K562 (cell line): ENCODE measurements around the gene GUK1. TPM values are rescaled to one million over a fixed set of nuclear protein-coding genes. Genes with fewer than 3 reads are reported as not detected.

ENCODE experiments used
- ATAC-seq: fragments of 200-7000 bp; cut with Tn5 transposase; 3 replicates; pipeline ENCODE4 v1.9.1; 2020; ENCODE audit warnings: moderate library complexity
- BruUV-seq: library from RNA; stranded (reverse); fragments of 400-500 nt; replicated peaks from 2 replicates; lab custom pipeline; 2021; lab: Mats Ljungman, UMichigan
- CTCF ChIA-PET: fragments of 300-600 bp; formaldehyde crosslinking; extraction: SDS; loops from one replicate; lab custom pipeline; 2021; ENCODE audit warnings: low intra/inter-chr PET ratio; lab: Yijun Ruan, JAX
- POLR2A ChIA-PET: fragments of 300-600, 350-650 bp; sonication (Branson Sonifier 250); formaldehyde crosslinking; extraction: SDS; loops from one replicate; lab custom pipeline; 2021; ENCODE audit warnings: antibody characterized with exemption, inconsistent platforms; lab: Yijun Ruan, JAX
- DNase-seq, 4 experiments: peaks; one replicate each; pipeline versions ENCODE4 v3.0.0 to v3.0.0-alpha.2; 2011 to 2018; ENCODE audit warnings: low spot score in 3 of 4, mixed read lengths in 3 of 4; ENCODE audit errors: extremely low read depth in 1 of 4
- FAIRE-seq: peaks from 2 replicates; lab custom pipeline; 2011; peaks lifted over from hg19 to GRCh38; lab: Jason Lieb, UNC
- H2AFZ ChIP-seq: 2 replicates; pipeline ENCODE4 v1.6.0; 2011; ENCODE audit warnings: low read depth, low read length, control low read depth, inconsistent platforms
- H3K27ac ChIP-seq: fragments of 200-600 bp; 3 replicates; pipeline ENCODE4 v1.8.0; 2011; ENCODE audit warnings: low read depth, mild to moderate bottlenecking, control low read depth, inconsistent platforms, low read length, moderate library complexity, mixed read lengths; ENCODE audit errors: extremely low read depth
- H3K27me3 ChIP-seq, 2 experiments: fragments of 300-600 bp in 1 of 2; 2 replicates in 1 of 2; 3 replicates in 1 of 2; pipeline versions ENCODE4 v1.6.0 to v1.8.0; 2011; ENCODE audit warnings: inconsistent platforms in 2 of 2, low read length in 2 of 2, mild to moderate bottlenecking in 1 of 2, mixed read lengths in 1 of 2, moderate library complexity in 1 of 2; ENCODE audit not compliant: control insufficient read depth in 2 of 2, insufficient read depth in 2 of 2
- H3K36me3 ChIP-seq: fragments of 300-600 bp; 3 replicates; pipeline ENCODE4 v1.8.0; 2011; ENCODE audit warnings: mild to moderate bottlenecking, low read length, inconsistent platforms; ENCODE audit not compliant: control insufficient read depth, insufficient read depth
- H3K4me1 ChIP-seq, 2 experiments: fragments of 200-600 bp in 1 of 2; replicated peaks in 1 of 2; 2 replicates in 1 of 2; 3 replicates in 1 of 2; pipeline versions ENCODE4 v1.5.1 to v1.8.0; 2011; ENCODE audit warnings: inconsistent platforms in 2 of 2, low read length in 2 of 2, mild to moderate bottlenecking in 1 of 2, mixed read lengths in 1 of 2, moderate library complexity in 1 of 2; ENCODE audit not compliant: control insufficient read depth in 2 of 2, insufficient read depth in 2 of 2
- H3K4me2 ChIP-seq: 2 replicates; pipeline ENCODE4 v1.6.1; 2011; ENCODE audit warnings: low read length, control low read depth, inconsistent platforms, mixed read lengths; ENCODE audit not compliant: insufficient read depth
- H3K4me3 ChIP-seq: fragments of 200-600 bp; sonication (generic), shearing (Covaris generic); 2 replicates; pipeline ENCODE4 v1.5.1; 2016; ENCODE audit warnings: control low read depth, inconsistent platforms
- H3K79me2 ChIP-seq: fragments of 200-600 bp; 3 replicates; pipeline ENCODE4 v1.8.0; 2011; ENCODE audit warnings: low read length, inconsistent platforms; ENCODE audit not compliant: control insufficient read depth, insufficient read depth
- H3K9ac ChIP-seq, 2 experiments: 2 replicates each; pipeline versions ENCODE4 v1.6.0 to v1.6.1; 2011; ENCODE audit warnings: low read depth in 2 of 2, low read length in 2 of 2, control low read depth in 1 of 2, inconsistent platforms in 1 of 2, mild to moderate bottlenecking in 1 of 2, mixed read lengths in 1 of 2; ENCODE audit not compliant: insufficient read depth in 1 of 2
- H3K9me1 ChIP-seq: one replicate; pipeline ENCODE4 v1.6.0; 2011; ENCODE audit warnings: inconsistent platforms, mild to moderate bottlenecking, low read length, moderate library complexity; ENCODE audit not compliant: control insufficient read depth, insufficient read depth
- H3K9me3 ChIP-seq: replicated peaks from 2 replicates; pipeline ENCODE4 v1.5.1; 2011; ENCODE audit warnings: low read depth, low read length, inconsistent platforms; ENCODE audit not compliant: control insufficient read depth, insufficient read depth
- H4K20me1 ChIP-seq: replicated peaks from 2 replicates; pipeline ENCODE4 v1.6.1; 2011; ENCODE audit warnings: low read length, inconsistent platforms, mixed read lengths; ENCODE audit not compliant: control insufficient read depth, insufficient read depth
- HMBOX1 ChIP-seq: sonication (generic); IDR thresholded peaks from 2 replicates; pipeline ENCODE4 v1.6.1; 2016
- NFRKB ChIP-seq: fragments of 450-650 bp; IDR thresholded peaks from 2 replicates; pipeline ENCODE4 v1.6.1; 2016; ENCODE audit warnings: low read depth
- NR2C1 ChIP-seq, 2 experiments: fragments of 450-650 bp; IDR thresholded peaks; 2 replicates each; pipeline ENCODE4 v1.6.1; 2017; ENCODE audit warnings: mild to moderate bottlenecking in 2 of 2, antibody characterized with exemption in 1 of 2, inconsistent platforms in 1 of 2, missing compliant biosample characterization in 1 of 2, missing genetic modification characterization in 1 of 2
- PCBP1 ChIP-seq: fragments of 200-400 bp; formaldehyde crosslinking; IDR thresholded peaks from 2 replicates; pipeline ENCODE4 v1.6.1; 2018; ENCODE audit warnings: mild to moderate bottlenecking, low read depth, low read length; ENCODE audit not compliant: poor library complexity, severe bottlenecking
- PHTF2 ChIP-seq: fragments of 250-450 bp; sonication (Bioruptor Pico); IDR thresholded peaks from 2 replicates; pipeline ENCODE4 v1.5.0; 2021; ENCODE audit warnings: mild to moderate bottlenecking
- RERE ChIP-seq: sonication (generic); formaldehyde crosslinking; IDR thresholded peaks from 2 replicates; pipeline ENCODE4 v1.8.0; 2023; ENCODE audit warnings: missing genetic modification reagents, mild to moderate bottlenecking, borderline replicate concordance
- RUNX1 ChIP-seq: sonication (generic); IDR thresholded peaks from 2 replicates; pipeline ENCODE4 v1.6.1; 2016; ENCODE audit warnings: antibody characterized with exemption, low read depth
- STAT6 ChIP-seq: sonication (generic); formaldehyde crosslinking; IDR thresholded peaks from 2 replicates; pipeline ENCODE4 v1.8.1; 2023; ENCODE audit warnings: mild to moderate bottlenecking, missing genetic modification reagents
- ZBTB7A ChIP-seq: IDR thresholded peaks from 2 replicates; pipeline ENCODE4 v1.6.1; 2011; ENCODE audit warnings: low read depth, mild to moderate bottlenecking, low read length, moderate library complexity, borderline replicate concordance; ENCODE audit not compliant: control insufficient read depth
- ZNF3 ChIP-seq: fragments of 250-450 bp; sonication (Bioruptor Pico); IDR thresholded peaks from 2 replicates; pipeline ENCODE4 v1.5.0; 2021; ENCODE audit warnings: mild to moderate bottlenecking, moderate library complexity
- WGBS: fragments of 100-300 bp; shearing (Covaris generic); methylation state at CpG from one replicate; pipeline ENCODE4 v1.1.6; 2016; ENCODE audit warnings: low coverage, mixed read lengths; ENCODE audit not compliant: insufficient coverage; ENCODE audit errors: missing lambda C conversion rate; 5-methylcytosine and 5-hydroxymethylcytosine counted together
- in situ Hi-C: fragments of 300-500 bp; cut with MboI; formaldehyde crosslinking; loops from 4 replicates; pipeline ENCODE4 v1.15.0; 2018; ENCODE audit warnings: inconsistent platforms, mixed read lengths
- intact Hi-C: fragments of 100-400 bp; cut with micrococcal nuclease; formaldehyde crosslinking; loops from 2 replicates; pipeline ENCODE4 v1.14.2; 2022
- polyA plus RNA-seq, 8 experiments: library from polyadenylated mRNA; depleted of rRNA in 4 of 8; stranded (reverse) in 5 of 8; unstranded in 3 of 8; fragments of >200 nt; fragmentation: Nextera tagmentation in 2 of 8; fragmentation: Illumina TruSeq in 1 of 8; extraction: Ambion mirVana in 2 of 8; extraction: Trizol in 1 of 8; gene quantifications; 2 replicates each; pipeline versions ENCODE4 v1.2.1 to v1.2.3, GENCODE V29; 2011 to 2014; ENCODE audit warnings: inconsistent platforms in 1 of 8, missing spikeins in 1 of 8
- total RNA-seq, 7 experiments: library from RNA; depleted of rRNA in 6 of 7; stranded (reverse); fragments of >200 nt in 6 of 7; fragmentation: Illumina TruSeq in 2 of 7; extraction: Trizol in 2 of 7; gene quantifications; 2 replicates each; pipeline versions ENCODE4 v1.2.1 to v1.2.3, GENCODE V29; 2011 to 2021; ENCODE audit warnings: low replicate concordance in 1 of 7

The GUK1 gene
- total and polyA plus RNA-seq, 9 of the 15 experiments (the other 6 are each of a cell fraction or from before 2014, with no cell fraction given) = 7.0 to 331 (median 132) TPM

- in situ Hi-C loops = no loop called here
- intact Hi-C loops = loop anchor here (2.0 kb wide), 1 partner anchor 17 kb away; no protein-coding TSS in a partner anchor
- H3K79me2 ChIP-seq = peaks cover 45% of the 10 kb centered on the region
- peak overlapping the region; percentile 57 for H2AFZ ChIP-seq
- no peaks in the 10 kb centered on the region for H3K27me3 ChIP-seq
- H4K20me1 ChIP-seq = peaks cover 26% of the 10 kb centered on the region
- DNase-seq = peak; percentile 70 to 88 (median 80)
- FAIRE-seq = peak; percentile 32
- H3K9me3 ChIP-seq = peaks cover 5% of the 10 kb centered on the region; the same call in 1 of the 2 replicates
- H3K27ac ChIP-seq = peak overlapping the region; percentile 87
- 2% methylated on average over 40 of the region's 73 CpGs for WGBS
- POLR2A ChIA-PET = interaction anchor here (1.6 to 6.0 kb wide), 2 partner anchors 13 to 18 kb away, joined by 7 to 92 read pairs; no protein-coding TSS in a partner anchor
- ATAC-seq = peak; percentile 78
- H3K4me3 ChIP-seq = peak overlapping the region; percentile 100
- H3K36me3 ChIP-seq = peaks cover 64% of the 10 kb centered on the region; the same call in 2 of the 3 replicates
- H3K9ac ChIP-seq = peak overlapping the region; percentile 87 to 98; a peak in 3 of 4 replicates
- H3K4me2 ChIP-seq = peak overlapping the region; percentile 94
- H3K9me1 ChIP-seq = peaks cover 3% of the 10 kb centered on the region
- BruUV-seq = no TSS peak
- H3K4me1 ChIP-seq = peaks cover 15 to 62% of the 10 kb centered on the region in 2 experiments
- CTCF ChIA-PET = no interaction called here
- TF ChIP-seq NR2C1 (IDR thresholded peaks at IDR 0.05) = no peak
- no peak for TF ChIP-seq NR2C1 (tag; IDR thresholded peaks at IDR 0.05)
- no peak for TF ChIP-seq PHTF2 (CRISPR knock-in tag)
- no peak for TF ChIP-seq HMBOX1
- no peak for TF ChIP-seq PCBP1
- TF ChIP-seq RERE = 0 out of 2 replicates have a peak, but pooled peaks have one; percentile 22
- peak; percentile 40; the same call in 1 of the 2 replicates for TF ChIP-seq RUNX1
- no peak for TF ChIP-seq ZNF3 (CRISPR knock-in tag)
- TF ChIP-seq STAT6 (CRISPR knock-in tag) = peak; percentile 76; the same call in 1 of the 2 replicates
- TF ChIP-seq ZBTB7A = peak; percentile 72; the same call in 1 of the 2 replicates
- TF ChIP-seq NFRKB = no peak
Observed at GRCh38 chr1:228101994-228102790, 37.9 kb upstream of the GUK1 start.
